HUES48 (cell line): ENCODE measurements around the gene ERBB2.
"Not testable (repeated sequence)": the region's sequence is repeated elsewhere in the genome, so short reads cannot be mapped to it uniquely, and the experiment has no call there.

Experiments
- H3K27ac ChIP-seq: one replicate; pipeline ENCODE4 v1.7.0; 2013; ENCODE audit warnings: low read depth, low read length, inconsistent platforms
- H3K27me3 ChIP-seq: 2 replicates; pipeline ENCODE4 v1.6.1; 2013; ENCODE audit warnings: mild to moderate bottlenecking, low read length; ENCODE audit not compliant: control insufficient read depth, insufficient read depth
- H3K36me3 ChIP-seq: 2 replicates; pipeline ENCODE4 v1.6.1; 2013; ENCODE audit warnings: low read length; ENCODE audit not compliant: control insufficient read depth, insufficient read depth
- H3K4me1 ChIP-seq: 2 replicates; pipeline ENCODE4 v1.6.1; 2013; ENCODE audit warnings: mild to moderate bottlenecking, low read length; ENCODE audit not compliant: control insufficient read depth, insufficient read depth
- H3K4me3 ChIP-seq: 2 replicates; pipeline ENCODE4 v1.5.1; 2013; ENCODE audit warnings: mild to moderate bottlenecking, low read depth, low read length
- H3K9ac ChIP-seq: 2 replicates; pipeline ENCODE4 v1.6.1; 2013; ENCODE audit warnings: mild to moderate bottlenecking, low read depth, low read length, moderate library complexity
- H3K9me3 ChIP-seq: 2 replicates; pipeline ENCODE4 v1.6.1; 2013; ENCODE audit warnings: low read length; ENCODE audit not compliant: control insufficient read depth, insufficient read depth

The ERBB2 gene

GRCh38 chr17:39719563-39720355 is 19.9 kb downstream of the ERBB2 start:
- peaks cover 96% of the 10 kb centered on the region for H3K36me3 ChIP-seq
- H3K9me3 ChIP-seq = no peaks in the 10 kb centered on the region
- no peaks in the 10 kb centered on the region for H3K27me3 ChIP-seq
- no peak overlapping the region for H3K27ac ChIP-seq
- H3K9ac ChIP-seq = no peak overlapping the region
- no peak overlapping the region for H3K4me3 ChIP-seq
- H3K4me1 ChIP-seq = no peaks in the 10 kb centered on the region

DNA sequence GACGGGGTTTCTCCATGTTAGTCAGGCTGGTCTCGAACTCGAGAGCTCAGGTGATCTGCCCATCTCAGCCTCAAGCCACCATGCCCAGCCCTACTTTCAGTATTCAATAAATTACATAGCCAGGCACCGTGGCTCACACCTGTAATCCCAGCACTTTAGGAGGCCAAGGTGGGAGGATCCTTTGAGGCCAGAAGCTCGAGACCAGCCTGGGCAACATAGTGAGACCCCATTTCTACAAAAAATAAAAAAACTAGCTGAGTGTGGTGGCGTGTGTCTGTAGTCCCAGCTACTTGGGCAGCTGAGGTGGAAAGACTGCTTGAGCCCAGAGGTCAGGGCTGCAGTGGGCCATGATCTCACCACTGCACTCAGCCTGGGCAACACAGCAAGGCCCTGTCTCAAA is 22.2 kb downstream of the ERBB2 start:
- H3K36me3 ChIP-seq = peaks cover 96% of the 10 kb centered on the region
- H3K9me3 ChIP-seq = no peaks in the 10 kb centered on the region
- no peak overlapping the region for H3K4me3 ChIP-seq
- no peaks in the 10 kb centered on the region for H3K4me1 ChIP-seq
- no peaks in the 10 kb centered on the region for H3K27me3 ChIP-seq
- H3K9ac ChIP-seq = no peak overlapping the region
- H3K27ac ChIP-seq = no peak overlapping the region

GRCh38 chr17:39722965-39723848 is 23.3 kb downstream of the ERBB2 start:
- H3K4me1 ChIP-seq = no peaks in the 10 kb centered on the region
- H3K27me3 ChIP-seq = no peaks in the 10 kb centered on the region
- H3K9me3 ChIP-seq = no peaks in the 10 kb centered on the region
- no peak overlapping the region for H3K9ac ChIP-seq
- no peak overlapping the region for H3K4me3 ChIP-seq
- no peak overlapping the region for H3K27ac ChIP-seq
- peaks cover 96% of the 10 kb centered on the region for H3K36me3 ChIP-seq

DNA sequence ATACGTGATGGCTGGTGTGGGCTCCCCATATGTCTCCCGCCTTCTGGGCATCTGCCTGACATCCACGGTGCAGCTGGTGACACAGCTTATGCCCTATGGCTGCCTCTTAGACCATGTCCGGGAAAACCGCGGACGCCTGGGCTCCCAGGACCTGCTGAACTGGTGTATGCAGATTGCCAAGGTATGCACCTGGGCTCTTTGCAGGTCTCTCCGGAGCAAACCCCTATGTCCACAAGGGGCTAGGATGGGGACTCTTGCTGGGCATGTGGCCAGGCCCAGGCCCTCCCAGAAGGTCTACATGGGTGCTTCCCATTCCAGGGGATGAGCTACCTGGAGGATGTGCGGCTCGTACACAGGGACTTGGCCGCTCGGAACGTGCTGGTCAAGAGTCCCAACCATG is 24.9 kb downstream of the ERBB2 start:
- Histone ChIP-seq H3K4me1 (peaks cover 9% of the 10 kb centered on the region; the same call in 1 of the 2 replicates), H3K9me3 (no peaks in the 10 kb centered on the region), H3K36me3 (peaks cover 93% of the 10 kb centered on the region), H3K27me3 (no peaks in the 10 kb centered on the region), H3K27ac (no peak overlapping the region), H3K4me3 (no peak overlapping the region), H3K9ac (no peak overlapping the region)

DNA sequence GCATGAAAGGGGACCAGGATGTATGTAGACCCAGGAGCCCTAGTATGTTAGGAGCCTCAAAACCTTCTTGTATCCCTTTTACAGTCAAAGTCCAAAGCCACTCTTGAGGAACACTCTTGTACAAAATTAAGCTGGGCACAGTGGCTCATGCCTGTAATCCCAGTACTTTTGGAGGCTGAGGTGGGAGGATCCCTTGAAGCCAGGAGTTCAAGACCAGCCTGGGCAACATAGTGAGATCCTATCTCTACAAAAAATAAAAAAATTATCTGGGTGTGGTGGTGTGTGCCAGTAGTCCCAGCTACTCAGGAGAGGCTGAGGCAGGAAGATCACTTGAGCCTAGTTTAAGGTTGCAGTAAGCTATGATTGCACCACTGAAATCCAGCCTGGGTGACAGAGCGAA is 26.1 kb downstream of the ERBB2 start:
- not testable (repeated sequence) for H3K27me3 ChIP-seq

DNA sequence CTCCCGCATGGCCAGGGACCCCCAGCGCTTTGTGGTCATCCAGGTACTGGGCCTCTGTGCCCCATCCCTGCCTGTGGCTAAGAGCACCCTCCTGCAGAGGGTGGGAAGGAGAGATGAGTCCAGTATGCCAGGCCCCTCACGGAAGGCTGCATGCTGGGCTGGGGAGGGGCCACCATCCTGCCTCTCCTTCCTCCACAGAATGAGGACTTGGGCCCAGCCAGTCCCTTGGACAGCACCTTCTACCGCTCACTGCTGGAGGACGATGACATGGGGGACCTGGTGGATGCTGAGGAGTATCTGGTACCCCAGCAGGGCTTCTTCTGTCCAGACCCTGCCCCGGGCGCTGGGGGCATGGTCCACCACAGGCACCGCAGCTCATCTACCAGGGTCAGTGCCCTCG is 26.8 kb downstream of the ERBB2 start:
- Histone ChIP-seq H3K9me3 (no peaks in the 10 kb centered on the region), H3K27ac (no peak overlapping the region), H3K27me3 (no peaks in the 10 kb centered on the region), H3K36me3 (peaks cover 76% of the 10 kb centered on the region), H3K4me1 (peaks cover 11% of the 10 kb centered on the region; the same call in 1 of the 2 replicates), H3K9ac (no peak overlapping the region), H3K4me3 (no peak overlapping the region)

More for the DNA sequence above, 26.1 kb downstream of the ERBB2 start:
- H3K9me3 ChIP-seq, H3K4me3 ChIP-seq, H3K27ac ChIP-seq, H3K9ac ChIP-seq: not testable (repeated sequence)
- H3K36me3 ChIP-seq = peaks cover 81% of the 10 kb centered on the region
- peaks cover 11% of the 10 kb centered on the region; the same call in 1 of the 2 replicates for H3K4me1 ChIP-seq

- H3K36me3 ChIP-seq = peaks cover 67% of the 10 kb centered on the region
- H3K4me3 ChIP-seq = no peak overlapping the region
- no peaks in the 10 kb centered on the region for H3K27me3 ChIP-seq
- peaks cover 11% of the 10 kb centered on the region; the same call in 1 of the 2 replicates for H3K4me1 ChIP-seq
- H3K27ac ChIP-seq = no peak overlapping the region
- no peaks in the 10 kb centered on the region for H3K9me3 ChIP-seq
- no peak overlapping the region for H3K9ac ChIP-seq
These were observed 27.7 kb downstream of the ERBB2 start for GRCh38 chr17:39727556-39727955.

GRCh38 chr17:39729280-39729851 is 29.5 kb downstream of the ERBB2 start:
- no peaks in the 10 kb centered on the region for H3K27me3 ChIP-seq

DNA sequence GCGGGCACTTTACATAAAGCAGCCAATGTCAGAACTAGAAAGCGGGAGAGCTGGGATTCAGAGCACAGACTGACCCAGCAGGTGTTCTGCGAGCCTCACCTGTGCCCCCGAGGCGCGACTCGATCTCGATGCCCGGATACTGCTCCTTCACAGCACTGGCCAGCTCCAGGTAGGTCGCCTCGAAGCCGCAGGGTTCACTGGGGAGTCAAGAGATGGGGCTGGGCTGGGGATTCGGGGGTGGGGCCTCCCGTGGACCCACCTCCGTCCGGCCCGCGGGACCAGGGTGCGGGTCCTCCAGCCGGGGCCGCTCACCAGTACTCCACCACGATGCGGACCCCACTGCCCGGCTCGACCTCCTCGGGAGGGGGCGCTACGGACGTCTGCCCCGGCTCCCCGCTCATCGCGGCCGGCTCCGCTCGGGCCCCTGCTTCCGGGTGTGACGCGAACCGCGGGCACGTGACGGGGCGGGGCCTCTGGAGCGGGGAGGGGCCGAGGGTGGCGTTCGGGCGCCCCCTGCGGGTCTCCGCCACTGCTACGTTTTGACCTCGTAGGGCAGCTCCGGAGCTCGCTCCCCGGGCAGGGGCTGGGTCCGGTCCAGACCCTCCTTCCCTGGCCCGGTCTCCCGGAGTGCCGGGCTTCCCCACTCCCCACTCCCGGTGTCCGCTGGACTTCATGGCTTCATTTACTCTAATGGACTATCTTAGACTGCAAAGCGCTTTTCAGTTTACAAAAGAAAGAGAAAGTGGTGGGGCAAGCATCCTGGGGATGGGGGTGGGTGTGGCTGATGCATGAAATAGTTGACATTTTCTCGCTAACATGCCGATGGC is 30.4 kb downstream of the ERBB2 start, which contains the start of gene MIEN1:
Gene MIEN1 (minus strand): TSS at position 438 of the 827 bp plus-strand sequence. CDS start 37 bp downstream, at position 401.
- Histone ChIP-seq H3K4me1 (peaks cover 11% of the 10 kb centered on the region; the same call in 1 of the 2 replicates), H3K4me3 (peak within 1 kb of the TSS; percentile 74), H3K9ac (peak within 1 kb of the TSS; percentile 67), H3K27me3 (no peaks in the 10 kb centered on the region), H3K27ac (peak within 1 kb of the TSS; percentile 77), H3K9me3 (no peaks in the 10 kb centered on the region), H3K36me3 (peaks cover 41% of the 10 kb centered on the region)

More at GRCh38 chr17:39729280-39729851, 29.5 kb downstream of the ERBB2 start:
- Histone ChIP-seq H3K4me3 (peak overlapping the region; percentile 74), H3K36me3 (peaks cover 50% of the 10 kb centered on the region), H3K9ac (0 out of 2 replicates have a peak overlapping the region, but pooled peaks have one; percentile 67), H3K27ac (peak overlapping the region; percentile 77), H3K4me1 (peaks cover 11% of the 10 kb centered on the region; the same call in 1 of the 2 replicates), H3K9me3 (no peaks in the 10 kb centered on the region)

GRCh38 chr17:39732586-39732985 is 32.7 kb downstream of the ERBB2 start:
- H3K9ac ChIP-seq = no peak overlapping the region
- H3K36me3 ChIP-seq = peaks cover 18% of the 10 kb centered on the region
- no peak overlapping the region for H3K27ac ChIP-seq
- H3K9me3 ChIP-seq = no peaks in the 10 kb centered on the region
- no peak overlapping the region for H3K4me3 ChIP-seq
- H3K27me3 ChIP-seq = no peaks in the 10 kb centered on the region
- H3K4me1 ChIP-seq = peaks cover 15% of the 10 kb centered on the region
